ENCODE results near the gene DGKI. TPM values are rescaled to one million over a fixed set of nuclear protein-coding genes. Genes with fewer than 3 reads are reported as not detected.

Gene DGKI
- total and polyA plus RNA-seq, 4 donors: 0.01 to 0.37 (median 0.31) TPM

DNA sequence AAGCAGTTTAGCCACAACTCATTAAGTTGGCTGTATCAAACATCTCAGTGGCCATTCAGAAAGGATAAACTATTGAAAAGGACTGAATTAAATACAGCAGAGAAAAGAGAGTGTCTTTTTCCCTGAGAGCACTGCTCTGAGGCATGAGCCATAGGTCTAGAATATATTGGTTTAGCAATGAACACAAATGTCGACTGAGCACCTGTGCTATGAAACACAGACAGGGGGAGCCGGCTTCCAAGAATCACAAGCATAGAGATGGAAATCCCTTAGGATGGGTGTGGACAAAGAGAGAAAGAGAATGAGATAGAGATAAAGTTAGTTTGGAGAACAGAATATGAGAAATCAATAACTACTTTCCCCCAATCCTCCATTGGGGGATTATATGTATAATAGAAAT, 54.8 kb downstream of the DGKI start:
- 77% methylated on average over 2 of the region's 2 CpGs for WGBS
- Histone ChIP-seq H3K4me3 (ENCODE audit: low read depth in 1 of 3, low read length in 3 of 3) (no peak overlapping the region), H3K27me3 (ENCODE audit: control insufficient read depth in 4 of 4, insufficient read depth in 4 of 4, low read length in 3 of 4) (no peaks in the 10 kb centered on the region), H3K9ac (ENCODE audit: low read depth in 1 of 2, low read length in 2 of 2) (no peak overlapping the region), H3K36me3 (ENCODE audit: control insufficient read depth in 4 of 4, insufficient read depth in 3 of 4, low read depth in 1 of 4, low read length in 3 of 4) (no peaks in the 10 kb centered on the region), H3K9me3 (ENCODE audit: control insufficient read depth in 4 of 4, low read length in 3 of 4) (no peaks in the 10 kb centered on the region), H3K4me1 (ENCODE audit: control insufficient read depth in 4 of 4, insufficient read depth in 4 of 4, low read length in 3 of 4) (no peaks in the 10 kb centered on the region), H3K27ac (ENCODE audit: low read depth in 1 of 2, low read length in 2 of 2) (no peak overlapping the region)
- no peak for DNase-seq (ENCODE audit: low spot score)
- no peak for TF ChIP-seq FOXA2 (IDR thresholded peaks at IDR 0.05)
- TF ChIP-seq SP1 (IDR thresholded peaks at IDR 0.05): no peak
- TF ChIP-seq GABPA (IDR thresholded peaks at IDR 0.05 in 1 of 2, conservative IDR thresholded peaks at IDR 0.05 in 1 of 2): no peak
- no peak for TF ChIP-seq HNF4G (IDR thresholded peaks at IDR 0.05)
- no peak for TF ChIP-seq TAF1 (conservative IDR thresholded peaks at IDR 0.05)
- TF ChIP-seq, protein P1, sequence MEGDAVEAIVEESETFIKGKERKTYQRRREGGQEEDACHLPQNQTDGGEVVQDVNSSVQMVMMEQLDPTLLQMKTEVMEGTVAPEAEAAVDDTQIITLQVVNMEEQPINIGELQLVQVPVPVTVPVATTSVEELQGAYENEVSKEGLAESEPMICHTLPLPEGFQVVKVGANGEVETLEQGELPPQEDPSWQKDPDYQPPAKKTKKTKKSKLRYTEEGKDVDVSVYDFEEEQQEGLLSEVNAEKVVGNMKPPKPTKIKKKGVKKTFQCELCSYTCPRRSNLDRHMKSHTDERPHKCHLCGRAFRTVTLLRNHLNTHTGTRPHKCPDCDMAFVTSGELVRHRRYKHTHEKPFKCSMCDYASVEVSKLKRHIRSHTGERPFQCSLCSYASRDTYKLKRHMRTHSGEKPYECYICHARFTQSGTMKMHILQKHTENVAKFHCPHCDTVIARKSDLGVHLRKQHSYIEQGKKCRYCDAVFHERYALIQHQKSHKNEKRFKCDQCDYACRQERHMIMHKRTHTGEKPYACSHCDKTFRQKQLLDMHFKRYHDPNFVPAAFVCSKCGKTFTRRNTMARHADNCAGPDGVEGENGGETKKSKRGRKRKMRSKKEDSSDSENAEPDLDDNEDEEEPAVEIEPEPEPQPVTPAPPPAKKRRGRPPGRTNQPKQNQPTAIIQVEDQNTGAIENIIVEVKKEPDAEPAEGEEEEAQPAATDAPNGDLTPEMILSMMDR (IDR thresholded peaks at IDR 0.05; ENCODE audit: low read depth, low read length, missing input control): no peak
- TF ChIP-seq RAD21 (IDR thresholded peaks at IDR 0.05): no peak
- no peak for TF ChIP-seq EGR1 (IDR thresholded peaks at IDR 0.05; ENCODE audit: low read depth in 2 of 2)
- TF ChIP-seq FOXA1 (IDR thresholded peaks at IDR 0.05): no peak
- no peak for TF ChIP-seq NR2F2 (IDR thresholded peaks at IDR 0.05)
- TF ChIP-seq, protein P2, sequence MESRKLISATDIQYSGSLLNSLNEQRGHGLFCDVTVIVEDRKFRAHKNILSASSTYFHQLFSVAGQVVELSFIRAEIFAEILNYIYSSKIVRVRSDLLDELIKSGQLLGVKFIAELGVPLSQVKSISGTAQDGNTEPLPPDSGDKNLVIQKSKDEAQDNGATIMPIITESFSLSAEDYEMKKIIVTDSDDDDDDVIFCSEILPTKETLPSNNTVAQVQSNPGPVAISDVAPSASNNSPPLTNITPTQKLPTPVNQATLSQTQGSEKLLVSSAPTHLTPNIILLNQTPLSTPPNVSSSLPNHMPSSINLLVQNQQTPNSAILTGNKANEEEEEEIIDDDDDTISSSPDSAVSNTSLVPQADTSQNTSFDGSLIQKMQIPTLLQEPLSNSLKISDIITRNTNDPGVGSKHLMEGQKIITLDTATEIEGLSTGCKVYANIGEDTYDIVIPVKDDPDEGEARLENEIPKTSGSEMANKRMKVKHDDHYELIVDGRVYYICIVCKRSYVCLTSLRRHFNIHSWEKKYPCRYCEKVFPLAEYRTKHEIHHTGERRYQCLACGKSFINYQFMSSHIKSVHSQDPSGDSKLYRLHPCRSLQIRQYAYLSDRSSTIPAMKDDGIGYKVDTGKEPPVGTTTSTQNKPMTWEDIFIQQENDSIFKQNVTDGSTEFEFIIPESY (IDR thresholded peaks at IDR 0.05): no peak
- TF ChIP-seq YY1 (IDR thresholded peaks at IDR 0.05): no peak
- no peak for TF ChIP-seq JUND (IDR thresholded peaks at IDR 0.05)
- TF ChIP-seq, protein P3, sequence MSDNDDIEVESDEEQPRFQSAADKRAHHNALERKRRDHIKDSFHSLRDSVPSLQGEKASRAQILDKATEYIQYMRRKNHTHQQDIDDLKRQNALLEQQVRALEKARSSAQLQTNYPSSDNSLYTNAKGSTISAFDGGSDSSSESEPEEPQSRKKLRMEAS (IDR thresholded peaks at IDR 0.05): no peak
- TF ChIP-seq RXRA (IDR thresholded peaks at IDR 0.05): no peak
- TF ChIP-seq, protein P4, sequence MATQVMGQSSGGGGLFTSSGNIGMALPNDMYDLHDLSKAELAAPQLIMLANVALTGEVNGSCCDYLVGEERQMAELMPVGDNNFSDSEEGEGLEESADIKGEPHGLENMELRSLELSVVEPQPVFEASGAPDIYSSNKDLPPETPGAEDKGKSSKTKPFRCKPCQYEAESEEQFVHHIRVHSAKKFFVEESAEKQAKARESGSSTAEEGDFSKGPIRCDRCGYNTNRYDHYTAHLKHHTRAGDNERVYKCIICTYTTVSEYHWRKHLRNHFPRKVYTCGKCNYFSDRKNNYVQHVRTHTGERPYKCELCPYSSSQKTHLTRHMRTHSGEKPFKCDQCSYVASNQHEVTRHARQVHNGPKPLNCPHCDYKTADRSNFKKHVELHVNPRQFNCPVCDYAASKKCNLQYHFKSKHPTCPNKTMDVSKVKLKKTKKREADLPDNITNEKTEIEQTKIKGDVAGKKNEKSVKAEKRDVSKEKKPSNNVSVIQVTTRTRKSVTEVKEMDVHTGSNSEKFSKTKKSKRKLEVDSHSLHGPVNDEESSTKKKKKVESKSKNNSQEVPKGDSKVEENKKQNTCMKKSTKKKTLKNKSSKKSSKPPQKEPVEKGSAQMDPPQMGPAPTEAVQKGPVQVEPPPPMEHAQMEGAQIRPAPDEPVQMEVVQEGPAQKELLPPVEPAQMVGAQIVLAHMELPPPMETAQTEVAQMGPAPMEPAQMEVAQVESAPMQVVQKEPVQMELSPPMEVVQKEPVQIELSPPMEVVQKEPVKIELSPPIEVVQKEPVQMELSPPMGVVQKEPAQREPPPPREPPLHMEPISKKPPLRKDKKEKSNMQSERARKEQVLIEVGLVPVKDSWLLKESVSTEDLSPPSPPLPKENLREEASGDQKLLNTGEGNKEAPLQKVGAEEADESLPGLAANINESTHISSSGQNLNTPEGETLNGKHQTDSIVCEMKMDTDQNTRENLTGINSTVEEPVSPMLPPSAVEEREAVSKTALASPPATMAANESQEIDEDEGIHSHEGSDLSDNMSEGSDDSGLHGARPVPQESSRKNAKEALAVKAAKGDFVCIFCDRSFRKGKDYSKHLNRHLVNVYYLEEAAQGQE (IDR thresholded peaks at IDR 0.05): no peak
- TF ChIP-seq HNF4A (conservative IDR thresholded peaks at IDR 0.05): no peak
- TF ChIP-seq, protein P5, sequence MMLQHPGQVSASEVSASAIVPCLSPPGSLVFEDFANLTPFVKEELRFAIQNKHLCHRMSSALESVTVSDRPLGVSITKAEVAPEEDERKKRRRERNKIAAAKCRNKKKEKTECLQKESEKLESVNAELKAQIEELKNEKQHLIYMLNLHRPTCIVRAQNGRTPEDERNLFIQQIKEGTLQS (IDR thresholded peaks at IDR 0.05): no peak
